B cell (primary cell): ENCODE measurements around the gene MUC6. TPM values are rescaled to one million over a fixed set of nuclear protein-coding genes. Genes with fewer than 3 reads are reported as not detected.

Source experiments
- ATAC-seq: fragments of 200-7000 bp; cut with Tn5 transposase; one replicate; pipeline ENCODE4 v1.10.0; 2021; ENCODE audit warnings: low read depth, mild to moderate bottlenecking, moderate number of reproducible peaks, moderate library complexity
- CTCF ChIA-PET: fragments of 350-600 bp; sonication (Branson Sonifier 250); formaldehyde crosslinking; loops from one replicate; lab custom pipeline; 2021; ENCODE audit warnings: antibody characterized with exemption, inconsistent platforms; lab: Charles Lee
- POLR2A ChIA-PET: fragments of 350-600 bp; sonication (Branson Sonifier 250); formaldehyde crosslinking; loops from one replicate; lab custom pipeline; 2021; ENCODE audit warnings: antibody characterized with exemption; lab: Charles Lee
- DNase-seq: peaks from one replicate; pipeline ENCODE4 v3.0.0; 2013
- H2AFZ ChIP-seq: 2 replicates; pipeline ENCODE4 v1.6.1; 2012; ENCODE audit warnings: mild to moderate bottlenecking, low read depth, low read length; ENCODE audit not compliant: insufficient read depth, poor library complexity, severe bottlenecking
- H3K27ac ChIP-seq, 2 donors: 1 replicate in 1 of 2; 2 replicates in 1 of 2; pipeline ENCODE4 v1.5.1; 2012 to 2013; ENCODE audit warnings: low read length in 2 of 2, mild to moderate bottlenecking in 2 of 2, moderate library complexity in 1 of 2
- H3K27me3 ChIP-seq, 4 experiments: fragments of 200-600 bp in 1 of 4; sonication (generic) in 1 of 4; replicated peaks in 1 of 4; 1 replicate in 2 of 4; 2 replicates in 2 of 4; pipeline versions ENCODE4 v1.6.1 to v1.7.0; 2013 to 2016; ENCODE audit warnings: low read length in 3 of 4, mild to moderate bottlenecking in 2 of 4, mixed read lengths in 1 of 4, moderate library complexity in 1 of 4; ENCODE audit not compliant: insufficient read depth in 4 of 4, control insufficient read depth in 3 of 4; ENCODE audit errors: control extremely low read depth in 1 of 4
- H3K36me3 ChIP-seq, 2 experiments: replicated peaks in 1 of 2; 1 replicate in 1 of 2; 2 replicates in 1 of 2; pipeline versions ENCODE4 v1.6.1 to v1.7.1; 2013; ENCODE audit warnings: low read length in 1 of 2; ENCODE audit not compliant: insufficient read depth in 2 of 2, control insufficient read depth in 1 of 2; ENCODE audit errors: control extremely low read depth in 1 of 2, extremely low read depth in 1 of 2
- H3K4me1 ChIP-seq, 2 donors: fragments of 200-600 bp in 1 of 2; sonication (generic) in 1 of 2; 1 replicate in 1 of 2; 2 replicates in 1 of 2; pipeline versions ENCODE4 v1.5.1 to v1.6.1; 2013 to 2017; ENCODE audit warnings: low read length in 2 of 2; ENCODE audit not compliant: control insufficient read depth in 2 of 2, insufficient read depth in 2 of 2
- H3K4me2 ChIP-seq: replicated peaks from 2 replicates; pipeline ENCODE3; 2012; ENCODE audit warnings: mild to moderate bottlenecking, low read depth, low read length; ENCODE audit not compliant: poor library complexity, severe bottlenecking
- H3K4me3 ChIP-seq, 5 experiments: fragments of 200-600 bp in 1 of 5; sonication (generic) in 1 of 5; 1 replicate in 3 of 5; 2 replicates in 2 of 5; pipeline versions ENCODE4 v1.5.1 to v1.7.0; 2011 to 2016; ENCODE audit warnings: low read length in 4 of 5, mild to moderate bottlenecking in 4 of 5, low read depth in 2 of 5, control low read depth in 1 of 5, moderate library complexity in 1 of 5; ENCODE audit not compliant: insufficient read depth in 1 of 5; ENCODE audit errors: control extremely low read depth in 1 of 5, extremely low read depth in 1 of 5
- H3K79me2 ChIP-seq: fragments of 200-600 bp; sonication (generic); one replicate; pipeline ENCODE4 v1.6.0; 2016; ENCODE audit warnings: low read length; ENCODE audit not compliant: control insufficient read depth, insufficient read depth
- H3K9ac ChIP-seq: fragments of 200-600 bp; sonication (generic); 2 replicates; pipeline ENCODE4 v1.6.1; 2017; ENCODE audit warnings: mild to moderate bottlenecking, low read length, moderate library complexity
- H3K9me3 ChIP-seq, 3 donors: one replicate each; pipeline versions ENCODE4 v1.6.1 to v1.7.1; 2013; ENCODE audit warnings: low read length in 2 of 3; ENCODE audit not compliant: control insufficient read depth in 2 of 3, insufficient read depth in 1 of 3; ENCODE audit errors: control extremely low read depth in 1 of 3
- H4K20me1 ChIP-seq: 2 replicates; pipeline ENCODE4 v1.6.0; 2012; ENCODE audit warnings: mild to moderate bottlenecking, low read length; ENCODE audit not compliant: insufficient read depth, control insufficient read depth, poor library complexity, severe bottlenecking
- H3K27ac Mint-ChIP-seq: one replicate; pipeline ENCODE4 v1.8.0; 2021; ENCODE audit warnings: mixed read lengths
- H3K27me3 Mint-ChIP-seq: one replicate; pipeline ENCODE4 v1.8.0; 2021; ENCODE audit warnings: mixed read lengths
- H3K4me1 Mint-ChIP-seq: one replicate; pipeline ENCODE4 v1.8.0; 2021; ENCODE audit warnings: mixed read lengths
- H3K4me3 Mint-ChIP-seq: one replicate; pipeline ENCODE4 v1.8.0; 2021; ENCODE audit warnings: mixed read lengths
- H3K9me3 Mint-ChIP-seq: one replicate; pipeline ENCODE4 v1.8.0; 2022; ENCODE audit warnings: mixed read lengths; ENCODE audit not compliant: insufficient read depth
- EZH2 ChIP-seq: IDR thresholded peaks from 2 replicates; pipeline ENCODE4 v1.6.1; 2012; ENCODE audit warnings: borderline replicate concordance, low read depth, mild to moderate bottlenecking, moderate library complexity, low read length; ENCODE audit not compliant: insufficient read depth, poor library complexity, severe bottlenecking
- WGBS: methylation state at CpG from one replicate; pipeline ENCODE4 v1.1.5; 2013; ENCODE audit warnings: missing lambda C conversion rate; ENCODE audit not compliant: insufficient coverage; 5-methylcytosine and 5-hydroxymethylcytosine counted together
- intact Hi-C: fragments of 100-400 bp; cut with micrococcal nuclease; formaldehyde crosslinking; loops from one replicate; pipeline ENCODE4 v1.10.0; 2022
- polyA plus RNA-seq: library from polyadenylated mRNA; depleted of rRNA; stranded (reverse); fragments of >200 nt; gene quantifications from 2 replicates; pipeline ENCODE4 v1.2.3, GENCODE V29; 2012
- total RNA-seq, 2 donors: library from RNA; stranded (reverse); fragments of 120-200 nt in 1 of 2; gene quantifications; 1 replicate in 1 of 2; 2 replicates in 1 of 2; pipeline versions ENCODE4 v1.2.3 to v1.2.4, GENCODE V29; 2013 to 2022
- TF ChIP-seq, protein P1 (sequence below): fragments of 200-600 bp; IDR thresholded peaks from one replicate; pipeline ENCODE4 v1.8.0; 2022; ENCODE audit warnings: antibody characterized with exemption, mild to moderate bottlenecking

MUC6 gene
- total and polyA plus RNA-seq, 2 donors (not counting 1 experiment from before 2014, with no cell fraction given), result not detected

DNA sequence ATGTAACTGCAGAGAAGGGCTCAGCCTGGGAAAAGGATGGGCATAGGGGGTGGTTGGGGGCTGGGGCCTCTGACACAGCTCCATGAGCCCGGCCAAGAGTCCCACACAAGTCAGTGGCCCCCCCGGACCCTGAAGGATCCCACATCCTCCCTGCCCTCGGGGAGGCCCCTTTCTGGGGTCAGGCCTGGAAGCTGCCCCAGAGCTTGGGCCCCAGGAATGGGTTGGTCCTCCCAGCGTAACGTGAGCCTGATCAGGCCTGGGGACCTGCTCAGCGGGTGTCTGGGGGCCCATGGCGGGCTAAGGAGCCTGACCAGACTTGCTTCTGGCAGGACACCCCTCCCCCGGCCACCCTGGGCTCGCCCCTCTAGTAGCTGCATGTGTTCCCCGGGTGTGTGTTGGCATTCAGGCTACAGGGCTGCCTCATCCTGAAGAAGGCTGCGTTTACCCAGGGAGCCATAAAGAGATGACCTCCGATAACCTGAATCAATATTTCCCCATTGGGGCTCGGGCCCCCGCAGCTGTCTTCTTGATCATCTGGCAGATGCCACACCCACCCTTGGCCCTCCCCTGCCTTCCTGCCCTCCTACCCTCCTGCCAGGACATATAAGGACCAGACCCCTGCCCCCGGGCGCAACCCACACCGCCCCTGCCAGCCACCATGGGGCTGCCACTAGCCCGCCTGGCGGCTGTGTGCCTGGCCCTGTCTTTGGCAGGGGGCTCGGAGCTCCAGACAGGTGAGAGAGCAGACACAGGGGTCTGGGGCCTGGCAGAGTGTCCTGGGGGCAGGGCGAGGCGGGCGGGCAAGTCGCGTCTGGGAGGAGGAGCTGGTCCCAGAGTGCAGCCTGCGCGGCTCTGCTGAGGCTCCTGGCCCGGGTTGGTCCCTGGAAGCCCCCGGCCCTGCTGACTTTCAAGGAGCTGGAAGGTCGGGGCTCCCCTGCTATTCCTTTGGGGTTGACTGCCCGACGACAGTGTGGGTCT, 38.0 kb upstream of the MUC6 start, which contains the start of gene MUC2:
Gene MUC2 (plus strand): TSS at position 631 of the 978 bp plus-strand sequence.
- H3K9me3 Mint-ChIP-seq, result no peaks in the 10 kb centered on the region
- Histone ChIP-seq H3K36me3 (no peaks in the 10 kb centered on the region), H3K27ac (no peak within 1 kb of the TSS), H3K4me2 (no peak within 1 kb of the TSS), H2AFZ (no peak within 1 kb of the TSS), H3K9me3 (no peaks in the 10 kb centered on the region), H3K79me2 (no peaks in the 10 kb centered on the region), H3K4me3 (no peak within 1 kb of the TSS), H3K9ac (no peak within 1 kb of the TSS), H4K20me1 (no peaks in the 10 kb centered on the region), H3K27me3 (peaks cover 0 to 2% (median under 1%) of the 10 kb centered on the region in 4 experiments), H3K4me1 (no peaks in the 10 kb centered on the region)
- ChIA-PET CTCF (no interaction called here), POLR2A (no interaction called here)
- no peak within 1 kb of the TSS for H3K27ac Mint-ChIP-seq
- intact Hi-C loops, result no loop called here
- H3K4me1 Mint-ChIP-seq, result no peaks in the 10 kb centered on the region
- 79% methylated on average over 30 of the region's 32 CpGs for WGBS
- H3K27me3 Mint-ChIP-seq, result peaks cover 2% of the 10 kb centered on the region
- no peak for DNase-seq
- TF ChIP-seq, protein P1, sequence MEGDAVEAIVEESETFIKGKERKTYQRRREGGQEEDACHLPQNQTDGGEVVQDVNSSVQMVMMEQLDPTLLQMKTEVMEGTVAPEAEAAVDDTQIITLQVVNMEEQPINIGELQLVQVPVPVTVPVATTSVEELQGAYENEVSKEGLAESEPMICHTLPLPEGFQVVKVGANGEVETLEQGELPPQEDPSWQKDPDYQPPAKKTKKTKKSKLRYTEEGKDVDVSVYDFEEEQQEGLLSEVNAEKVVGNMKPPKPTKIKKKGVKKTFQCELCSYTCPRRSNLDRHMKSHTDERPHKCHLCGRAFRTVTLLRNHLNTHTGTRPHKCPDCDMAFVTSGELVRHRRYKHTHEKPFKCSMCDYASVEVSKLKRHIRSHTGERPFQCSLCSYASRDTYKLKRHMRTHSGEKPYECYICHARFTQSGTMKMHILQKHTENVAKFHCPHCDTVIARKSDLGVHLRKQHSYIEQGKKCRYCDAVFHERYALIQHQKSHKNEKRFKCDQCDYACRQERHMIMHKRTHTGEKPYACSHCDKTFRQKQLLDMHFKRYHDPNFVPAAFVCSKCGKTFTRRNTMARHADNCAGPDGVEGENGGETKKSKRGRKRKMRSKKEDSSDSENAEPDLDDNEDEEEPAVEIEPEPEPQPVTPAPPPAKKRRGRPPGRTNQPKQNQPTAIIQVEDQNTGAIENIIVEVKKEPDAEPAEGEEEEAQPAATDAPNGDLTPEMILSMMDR, result no peak
- TF ChIP-seq EZH2, result no peak
- no peak for ATAC-seq
- no peak within 1 kb of the TSS for H3K4me3 Mint-ChIP-seq

DNA sequence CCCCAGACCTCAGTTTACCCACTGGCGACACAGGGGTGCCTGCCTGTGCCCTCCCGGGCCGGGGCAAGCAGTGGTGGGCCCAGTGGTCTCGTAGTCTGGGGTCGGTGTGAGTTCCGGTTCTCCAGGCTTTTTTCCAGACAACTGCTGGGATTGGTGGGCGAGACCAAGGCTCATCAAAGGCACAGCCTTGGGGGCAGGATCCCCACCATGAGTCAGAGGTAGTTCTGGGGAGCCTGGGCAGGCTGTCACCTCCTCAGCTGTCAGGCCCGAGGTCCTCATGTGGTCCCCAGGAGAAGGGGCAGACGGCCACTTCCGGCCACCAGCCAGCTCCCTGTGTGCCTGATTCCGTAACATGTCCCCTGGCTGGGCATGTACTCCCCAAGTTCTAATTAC, 37.3 kb upstream of the MUC6 start:
- WGBS, result 82% methylated on average over 11 of the region's 11 CpGs

More for the DNA sequence above, 37.3 kb upstream of the MUC6 start:
- intact Hi-C loops, result no loop called here
- H3K27me3 Mint-ChIP-seq, result peaks cover 6% of the 10 kb centered on the region
- CTCF ChIA-PET, result no interaction called here
- no peak overlapping the region for H3K27ac Mint-ChIP-seq
- H3K79me2 ChIP-seq, result no peaks in the 10 kb centered on the region
- H3K4me3 Mint-ChIP-seq, result no peak overlapping the region
- H3K4me2 ChIP-seq, result no peak overlapping the region
- H3K4me1 Mint-ChIP-seq, result no peaks in the 10 kb centered on the region
- POLR2A ChIA-PET, result no interaction called here
- no peaks in the 10 kb centered on the region for H3K36me3 ChIP-seq
- H2AFZ ChIP-seq, result no peak overlapping the region
- H3K9ac ChIP-seq, result no peak overlapping the region
- no peaks in the 10 kb centered on the region for H3K9me3 Mint-ChIP-seq
- DNase-seq (no peak), ATAC-seq (no peak)
- H3K27me3 ChIP-seq, result peaks cover 0 to 2% (median under 1%) of the 10 kb centered on the region in 4 experiments
- no peak overlapping the region for H3K4me3 ChIP-seq
- no peaks in the 10 kb centered on the region for H3K9me3 ChIP-seq
- H4K20me1 ChIP-seq, result no peaks in the 10 kb centered on the region
- H3K4me1 ChIP-seq, result no peaks in the 10 kb centered on the region
- H3K27ac ChIP-seq, result no peak overlapping the region
- TF ChIP-seq, protein P1, result no peak
- no peak for TF ChIP-seq EZH2
